GM19238 (cell line): ENCODE results near the gene COL4A3.
"Not testable (repeated sequence)": the region's sequence is repeated elsewhere in the genome, so short reads cannot be mapped to it uniquely, and the experiment has no call there.

Source experiments
- DNase-seq: peaks from one replicate; pipeline ENCODE4 v3.0.0; 2011; ENCODE audit warnings: low spot score; ENCODE audit not compliant: insufficient read length

The COL4A3 gene

GRCh38 chr2:227154986-227155774 is 9.2 kb upstream of the COL4A3 start:
- no peak for DNase-seq

- DNase-seq, result no peak
Measured at GRCh38 chr2:227160164-227160563, 4.3 kb upstream of the COL4A3 start.

GRCh38 chr2:227161947-227162346 is 2.5 kb upstream of the COL4A3 start:
- DNase-seq, result no peak

- DNase-seq, result no peak
Measured at GRCh38 chr2:227163485-227163997, 883 bp upstream of the COL4A3 start.

- no peak for DNase-seq
Measured at GRCh38 chr2:227164763-227165291, 403 bp downstream of the COL4A3 start.

- not testable (repeated sequence) for DNase-seq
Measured at GRCh38 chr2:227171779-227172178, 7.4 kb downstream of the COL4A3 start.

- no peak for DNase-seq
Measured at GRCh38 chr2:227177592-227178336, 13.3 kb downstream of the COL4A3 start.

GRCh38 chr2:227179988-227180685 is 15.7 kb downstream of the COL4A3 start:
- DNase-seq, result no peak

GRCh38 chr2:227180770-227181169 is 16.3 kb downstream of the COL4A3 start:
- DNase-seq, result no peak

GRCh38 chr2:227182765-227183164 is 18.3 kb downstream of the COL4A3 start:
- no peak for DNase-seq

GRCh38 chr2:227183657-227184367 is 19.4 kb downstream of the COL4A3 start:
- DNase-seq, result no peak

- no peak for DNase-seq
Measured at GRCh38 chr2:227185615-227186232, 21.3 kb downstream of the COL4A3 start.

GRCh38 chr2:227186751-227187150 is 22.3 kb downstream of the COL4A3 start:
- no peak for DNase-seq

- DNase-seq, result no peak
Measured at GRCh38 chr2:227188292-227188691, 23.9 kb downstream of the COL4A3 start.

GRCh38 chr2:227191367-227191766 is 26.9 kb downstream of the COL4A3 start:
- no peak for DNase-seq

- no peak for DNase-seq
Measured at GRCh38 chr2:227192491-227192890, 28.1 kb downstream of the COL4A3 start.

- no peak for DNase-seq
Measured at GRCh38 chr2:227194219-227194618, 29.8 kb downstream of the COL4A3 start.

- DNase-seq, result no peak
Measured at GRCh38 chr2:227198866-227199265, 34.4 kb downstream of the COL4A3 start.

GRCh38 chr2:227201771-227202170 is 37.3 kb downstream of the COL4A3 start:
- DNase-seq, result no peak

- DNase-seq, result no peak
Measured at GRCh38 chr2:227204452-227204851, 40.0 kb downstream of the COL4A3 start.

- DNase-seq, result no peak
Measured at GRCh38 chr2:227205701-227206100, 41.3 kb downstream of the COL4A3 start.
